ENCODE data around the gene PIP5K1B. TPM values are rescaled to one million over a fixed set of nuclear protein-coding genes. Genes with fewer than 3 reads are reported as not detected.

The PIP5K1B gene
- total and polyA plus RNA-seq, 2 experiments from 2014 or later = 1.3 to 2.8 TPM

GRCh38 chr9:68964102-68964541 is 259.1 kb downstream of the PIP5K1B start:
- H3K4me3 Mint-ChIP-seq = no peak overlapping the region
- H3K9me3 Mint-ChIP-seq = no peaks in the 10 kb centered on the region
- peaks cover 5% of the 10 kb centered on the region; the same call in 1 of the 3 replicates for H3K4me1 Mint-ChIP-seq
- no peak for DNase-seq (ENCODE audit: low spot score)
- Histone ChIP-seq H3K9me2 (ENCODE audit: insufficient read depth) (no peaks in the 10 kb centered on the region), H3K4me3 (no peak overlapping the region), H3K36me3 (ENCODE audit: insufficient read depth) (no peaks in the 10 kb centered on the region), H2AFZ (no peak overlapping the region), H3K27ac (ENCODE audit: low read depth) (no peak overlapping the region), H4K20me1 (replicated peaks; ENCODE audit: insufficient read depth) (no peaks in the 10 kb centered on the region), H3F3A (replicated peaks; ENCODE audit: low read depth) (no peaks in the 10 kb centered on the region), H3K27me3 (ENCODE audit: insufficient read depth) (no peaks in the 10 kb centered on the region), H3K4me2 (no peak overlapping the region), H3K79me2 (replicated peaks; ENCODE audit: insufficient read depth) (no peaks in the 10 kb centered on the region), H3K4me1 (ENCODE audit: insufficient read depth) (peaks cover 3% of the 10 kb centered on the region; the same call in 1 of the 2 replicates)
- H3K27ac Mint-ChIP-seq = no peak overlapping the region
- TF ChIP-seq POLR2AphosphoS5 (IDR thresholded peaks at IDR 0.05; ENCODE audit: low read depth) = no peak
- no peak for TF ChIP-seq JUNB (IDR thresholded peaks at IDR 0.05; ENCODE audit: unreplicated experiment)
- TF ChIP-seq ZNF114 (CRISPR knock-in tag; IDR thresholded peaks at IDR 0.05) = no peak
- TF ChIP-seq NANOG (IDR thresholded peaks at IDR 0.05; ENCODE audit: borderline replicate concordance) = no peak
- TF ChIP-seq ETS1 (IDR thresholded peaks at IDR 0.05) = no peak
- no peak for TF ChIP-seq STAT1 (IDR thresholded peaks at IDR 0.05; ENCODE audit: unreplicated experiment)
- TF ChIP-seq CREB1 (CRISPR knock-in tag; IDR thresholded peaks at IDR 0.05; ENCODE audit: low read depth) = no peak
- H3K36me3 Mint-ChIP-seq (ENCODE audit: low read depth) = no peaks in the 10 kb centered on the region
- ATAC-seq = no peak
- H3K27me3 Mint-ChIP-seq (ENCODE audit: insufficient read depth, low read depth, poor library complexity) = peaks cover 1% of the 10 kb centered on the region

- no peak overlapping the region for H3K27ac ChIP-seq (ENCODE audit: low read depth)
- H3K4me1 ChIP-seq (ENCODE audit: insufficient read depth) = peaks cover 3% of the 10 kb centered on the region; the same call in 1 of the 2 replicates
- H3K4me3 ChIP-seq = no peak overlapping the region
- H3K4me2 ChIP-seq = no peak overlapping the region
- Mint-ChIP-seq H3K4me1 (peaks cover 5% of the 10 kb centered on the region; the same call in 1 of the 3 replicates), H3K27ac (no peak overlapping the region), H3K9me3 (no peaks in the 10 kb centered on the region), H3K36me3 (ENCODE audit: low read depth) (no peaks in the 10 kb centered on the region), H3K27me3 (ENCODE audit: insufficient read depth, low read depth, poor library complexity) (peaks cover 1% of the 10 kb centered on the region), H3K4me3 (no peak overlapping the region)
- H3K36me3 ChIP-seq (ENCODE audit: insufficient read depth) = no peaks in the 10 kb centered on the region
- no peaks in the 10 kb centered on the region for H3K27me3 ChIP-seq (ENCODE audit: insufficient read depth)
- DNase-seq (ENCODE audit: low spot score) (no peak), ATAC-seq (no peak)
- H3F3A ChIP-seq (replicated peaks; ENCODE audit: low read depth) = no peaks in the 10 kb centered on the region
- H3K9me2 ChIP-seq (ENCODE audit: insufficient read depth) = no peaks in the 10 kb centered on the region
- H4K20me1 ChIP-seq (replicated peaks; ENCODE audit: insufficient read depth) = no peaks in the 10 kb centered on the region
- H3K79me2 ChIP-seq (replicated peaks; ENCODE audit: insufficient read depth) = no peaks in the 10 kb centered on the region
- no peak overlapping the region for H2AFZ ChIP-seq
- TF ChIP-seq STAT1 (IDR thresholded peaks at IDR 0.05; ENCODE audit: unreplicated experiment) (no peak), ETS1 (IDR thresholded peaks at IDR 0.05) (no peak), POLR2AphosphoS5 (IDR thresholded peaks at IDR 0.05; ENCODE audit: low read depth) (no peak), NANOG (IDR thresholded peaks at IDR 0.05; ENCODE audit: borderline replicate concordance) (no peak), EZH2 (IDR thresholded peaks at IDR 0.05; ENCODE audit: low read depth, unreplicated experiment) (no peak), REST (IDR thresholded peaks at IDR 0.05; ENCODE audit: unreplicated experiment) (no peak), ZNF462 (CRISPR knock-in tag; IDR thresholded peaks at IDR 0.05) (no peak)
Observed at GRCh38 chr9:68964765-68965164, 259.7 kb downstream of the PIP5K1B start.

All from GM23338 (cell line).